GM20431 (cell line): ENCODE measurements around the gene TTC34.

Experiments
- in situ Hi-C: fragments of 300-500 bp; cut with MseI, MboI; formaldehyde crosslinking; loops from one replicate; pipeline ENCODE4 v1.15.0; 2020; ENCODE audit warnings: low sequenced_read_pairs; ENCODE audit not compliant: unreplicated experiment

The TTC34 gene

DNA sequence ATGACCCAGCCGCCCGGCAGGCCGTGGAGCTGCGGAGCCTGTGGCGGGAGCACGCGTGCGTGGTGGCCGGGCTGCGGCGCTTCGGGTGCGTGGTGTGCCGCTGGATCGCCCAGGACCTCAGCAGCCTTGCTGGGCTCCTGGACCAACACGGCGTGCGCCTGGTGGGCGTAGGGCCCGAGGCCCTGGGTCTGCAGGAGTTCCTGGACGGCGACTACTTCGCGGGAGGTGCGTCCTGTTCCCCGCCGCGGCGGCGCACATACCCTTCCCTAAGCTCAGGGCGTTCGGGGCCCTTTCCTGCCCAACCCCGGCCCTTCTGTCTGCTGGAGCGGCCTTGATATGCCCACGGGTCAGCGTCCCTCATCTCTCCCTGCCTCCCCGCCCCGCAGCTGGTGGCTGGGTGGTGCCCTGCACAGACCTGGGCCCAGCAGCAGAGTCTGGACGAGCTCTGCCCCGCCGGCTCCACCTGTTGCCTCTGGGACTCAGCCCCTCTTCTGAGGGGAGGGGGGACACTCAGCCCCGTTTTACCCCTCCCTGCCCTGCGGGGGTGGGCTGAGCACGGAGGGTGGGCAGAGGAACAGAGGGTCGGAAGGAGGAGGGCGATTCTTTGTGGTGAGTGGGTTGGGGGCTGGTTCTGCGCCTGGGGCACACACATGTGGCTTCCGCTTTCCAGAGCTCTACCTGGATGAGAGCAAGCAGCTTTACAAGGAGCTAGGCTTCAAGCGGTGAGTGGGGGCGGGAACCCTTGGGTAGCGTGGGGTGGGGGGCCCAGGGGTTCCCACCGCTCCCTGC lies 214.2 kb downstream of the TTC34 start:
- in situ Hi-C loops, result no loop called here

- in situ Hi-C loops, result no loop called here
Observed at GRCh38 chr1:2586154-2587070, 215.1 kb downstream of the TTC34 start, which contains the start of gene PRXL2B. PRXL2B (plus strand) TSS chr1:2586777; CDS start chr1:2586886, 109 bp downstream.
